ENCODE results near the gene P4HA2. TPM values are rescaled to one million over a fixed set of nuclear protein-coding genes. Genes with fewer than 3 reads are reported as not detected.

Gene P4HA2
- total RNA-seq, 2 donors from 2014 or later = 33.2 to 58.8 TPM

GRCh38 chr5:132230871-132231270 is 3.2 kb upstream of the P4HA2 start:
- peak; percentile 29 for DNase-seq (ENCODE audit: low spot score)
- intact Hi-C loops (cut with DNase I) = loop anchor here in 1 of 2 donors (1.0 kb wide), 1 partner anchor 15 kb away; no protein-coding TSS in a partner anchor

DNA sequence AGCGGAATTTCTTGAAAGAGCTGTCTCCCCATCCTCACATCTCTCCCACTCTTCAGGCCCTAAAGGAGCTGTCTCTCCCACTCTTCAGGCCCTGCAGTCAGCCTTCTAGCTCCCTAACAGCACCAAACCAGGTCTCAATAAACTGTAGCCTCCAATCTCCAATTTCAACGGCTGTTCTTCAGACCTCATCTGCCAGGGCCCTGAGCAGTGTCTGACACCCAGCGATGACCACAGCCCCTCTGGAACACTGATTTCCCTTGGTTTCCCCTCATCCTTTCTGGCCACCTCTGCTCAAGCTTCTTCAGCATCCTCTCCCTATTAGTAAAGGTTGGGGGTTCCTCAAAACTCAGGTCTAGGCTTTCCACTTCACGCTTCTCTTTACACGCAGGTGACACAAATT is 1.6 kb upstream of the P4HA2 start:
- peak; percentile 22 for DNase-seq (ENCODE audit: low spot score)
- intact Hi-C loops (cut with DNase I) = no loop called here

DNA sequence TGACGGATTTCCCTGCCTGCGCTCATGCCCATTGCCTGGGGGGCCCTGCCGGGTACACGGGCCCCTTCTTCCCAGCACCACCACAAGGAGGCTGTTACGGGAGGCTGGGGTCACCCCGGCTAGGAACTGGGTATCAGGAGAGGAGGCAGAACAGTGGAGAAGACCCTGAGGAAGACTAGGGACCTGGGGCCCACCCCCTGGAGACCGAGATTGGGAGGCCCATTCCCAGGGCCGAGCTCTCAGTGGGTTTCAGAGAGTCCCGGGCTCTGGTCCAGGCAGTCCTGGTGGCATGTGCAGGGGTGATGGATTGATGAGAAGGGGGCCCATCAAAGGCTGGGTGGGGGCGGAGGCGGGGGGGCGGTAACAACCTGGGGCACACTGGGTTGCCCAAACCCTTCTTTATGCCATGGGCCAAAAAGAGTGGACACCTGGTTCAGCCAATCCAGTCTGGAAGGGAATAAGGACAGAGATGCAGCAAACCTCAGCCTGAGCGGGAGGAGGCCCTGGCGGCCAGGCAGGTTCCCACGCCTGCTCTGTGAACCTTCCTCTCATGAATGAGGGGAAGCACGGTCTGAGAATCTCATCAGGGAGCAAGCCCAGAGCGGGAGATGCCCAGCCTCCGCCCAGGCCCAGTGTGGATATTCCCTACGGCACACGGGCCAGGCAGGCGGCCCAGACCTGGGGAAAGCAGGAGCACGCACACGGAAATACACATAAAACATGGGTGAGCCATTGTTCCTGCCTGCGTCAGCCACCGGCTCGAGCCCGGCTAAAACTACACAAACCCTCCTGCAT is 785 bp upstream of the P4HA2 start:
- intact Hi-C loops (cut with DNase I) = no loop called here
- peak; percentile 78 for DNase-seq (ENCODE audit: low spot score)

DNA sequence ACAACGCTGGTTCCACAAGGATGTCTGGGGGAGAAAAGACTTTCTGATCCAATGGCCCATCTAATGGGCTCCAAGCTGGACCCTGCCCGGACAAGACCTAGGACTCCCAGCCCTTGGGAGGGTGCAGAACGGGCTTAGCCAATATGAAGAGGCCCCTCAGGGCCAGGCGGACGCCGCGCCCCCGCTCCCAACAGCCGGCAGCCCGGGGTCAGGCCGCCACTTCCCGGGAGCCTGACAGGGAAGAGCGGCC is 493 bp downstream of the P4HA2 start:
- no peak for DNase-seq (ENCODE audit: low spot score)
- intact Hi-C loops (cut with DNase I) = no loop called here

GRCh38 chr5:132226516-132227234 is 978 bp downstream of the P4HA2 start:
- peak; percentile 84 for DNase-seq (ENCODE audit: low spot score)
- intact Hi-C loops (cut with DNase I) = no loop called here

GRCh38 chr5:132225165-132226032 is 2.3 kb downstream of the P4HA2 start:
- intact Hi-C loops (cut with DNase I) = no loop called here
- DNase-seq (ENCODE audit: low spot score) = peak; percentile 91

- peak; percentile 40 for DNase-seq (ENCODE audit: low spot score)
- intact Hi-C loops (cut with DNase I) = no loop called here
Observed at GRCh38 chr5:132224716-132225115, 2.9 kb downstream of the P4HA2 start.

GRCh38 chr5:132223861-132224260 is 3.8 kb downstream of the P4HA2 start:
- intact Hi-C loops (cut with DNase I) = no loop called here
- DNase-seq (ENCODE audit: low spot score) = peak; percentile 22

GRCh38 chr5:132222649-132223038 is 5.0 kb downstream of the P4HA2 start:
- intact Hi-C loops (cut with DNase I) = no loop called here
- DNase-seq (ENCODE audit: low spot score) = no peak

- intact Hi-C loops (cut with DNase I) = no loop called here
- peak; percentile 82 for DNase-seq (ENCODE audit: low spot score)
Observed at GRCh38 chr5:132221781-132222648, 5.6 kb downstream of the P4HA2 start.

DNA sequence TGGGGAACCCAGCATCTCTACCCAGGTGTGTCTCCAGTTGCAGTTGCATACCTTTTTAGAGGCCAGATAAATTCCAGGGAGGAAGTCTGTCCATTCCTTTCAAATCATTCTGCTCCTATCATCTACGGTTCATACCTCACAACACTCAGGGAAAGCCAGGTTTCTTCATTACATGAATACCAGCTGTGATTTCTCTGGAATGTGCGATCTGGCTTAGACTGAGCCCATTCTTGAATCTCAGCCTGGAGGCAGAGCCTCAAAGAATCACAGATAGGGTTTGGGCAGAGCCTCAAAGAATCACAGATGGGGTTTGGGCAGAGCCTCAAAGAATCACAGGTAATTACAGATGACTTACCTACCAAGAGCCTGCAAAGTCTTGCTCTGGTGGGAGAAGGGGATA is 7.2 kb downstream of the P4HA2 start:
- intact Hi-C loops (cut with DNase I) = no loop called here

GRCh38 chr5:132219981-132220380 is 7.7 kb downstream of the P4HA2 start:
- peak; percentile 12 for DNase-seq (ENCODE audit: low spot score)
- intact Hi-C loops (cut with DNase I) = no loop called here

More for the DNA sequence above, 7.2 kb downstream of the P4HA2 start:
- peak; percentile 3 for DNase-seq (ENCODE audit: low spot score)

GRCh38 chr5:132219289-132219970 is 8.2 kb downstream of the P4HA2 start:
- intact Hi-C loops (cut with DNase I) = no loop called here
- DNase-seq (ENCODE audit: low spot score) = no peak

GRCh38 chr5:132218321-132218720 is 9.3 kb downstream of the P4HA2 start:
- intact Hi-C loops (cut with DNase I) = no loop called here
- no peak for DNase-seq (ENCODE audit: low spot score)

- DNase-seq (ENCODE audit: low spot score) = peak; percentile 98
- intact Hi-C loops (cut with DNase I) = no loop called here
Observed at GRCh38 chr5:132215329-132215728, 12.3 kb downstream of the P4HA2 start.

DNA sequence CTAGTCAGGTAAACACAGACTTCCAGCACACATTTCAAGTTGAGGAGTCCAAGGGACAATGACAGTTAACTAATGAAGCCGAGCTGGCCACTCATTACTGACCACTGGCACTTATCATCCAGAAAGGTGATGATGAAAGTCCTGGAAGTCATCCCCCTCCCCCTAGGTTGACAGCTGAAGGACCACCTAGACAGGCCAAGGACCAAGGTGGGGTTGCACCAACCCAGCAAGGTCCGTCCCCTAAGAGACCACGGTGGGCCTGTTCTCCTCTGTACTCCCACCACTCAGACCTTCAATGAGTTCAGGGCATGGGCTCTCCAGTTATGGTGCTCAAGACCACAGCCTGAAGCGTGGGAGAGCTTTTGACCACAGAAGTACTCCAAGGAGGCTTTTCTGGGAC is 13.2 kb downstream of the P4HA2 start:
- intact Hi-C loops (cut with DNase I) = no loop called here
- peak; percentile 15 for DNase-seq (ENCODE audit: low spot score)

- intact Hi-C loops (cut with DNase I) = no loop called here
- peak; percentile 56 for DNase-seq (ENCODE audit: low spot score)
Observed at GRCh38 chr5:132213666-132214065, 14.0 kb downstream of the P4HA2 start.

- peak; percentile 51 for DNase-seq (ENCODE audit: low spot score)
- intact Hi-C loops (cut with DNase I) = no loop called here
Observed at GRCh38 chr5:132211787-132212186, 15.9 kb downstream of the P4HA2 start.

GRCh38 chr5:132210944-132211343 is 16.7 kb downstream of the P4HA2 start:
- intact Hi-C loops (cut with DNase I) = no loop called here
- peak; percentile 16 for DNase-seq (ENCODE audit: low spot score)

All from posterior vena cava (tissue), 2 donors.